GM08714 (cell line): ENCODE data around the gene TBXAS1.
"Not testable (repeated sequence)": the region's sequence is repeated elsewhere in the genome, so short reads cannot be mapped to it uniquely, and the experiment has no call there.

Source experiments
- H3K4me3 ChIP-seq: fragments of 200-500 bp; sonication (Bioruptor generic); 2 replicates; pipeline ENCODE4 v1.5.1; 2014; ENCODE audit warnings: mild to moderate bottlenecking, low read length, inconsistent platforms
- ZNF274 ChIP-seq: IDR thresholded peaks from 2 replicates; pipeline ENCODE4 v1.6.1; 2012; ENCODE audit warnings: mild to moderate bottlenecking, low read depth, low read length

TBXAS1 gene

DNA sequence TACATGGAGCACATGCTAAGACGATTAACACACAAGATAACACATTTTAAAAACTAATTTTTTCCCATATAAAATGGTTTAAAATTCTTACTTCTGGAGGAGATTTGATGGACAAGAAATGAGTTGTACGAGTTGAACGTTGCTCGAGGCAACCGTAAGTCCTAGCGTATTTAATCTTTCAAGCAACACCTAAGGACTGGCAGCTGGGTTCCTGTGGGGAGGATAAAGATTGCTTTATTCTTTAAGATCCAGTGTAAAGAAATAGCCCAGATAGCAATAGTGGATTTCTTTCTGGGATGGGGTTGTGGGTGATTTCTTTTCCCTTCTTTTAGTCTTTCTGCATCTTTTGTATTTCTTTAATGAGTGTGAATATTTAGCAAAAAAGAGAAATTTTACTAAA, 9.8 kb downstream of the TBXAS1 start:
- no peak for TF ChIP-seq ZNF274
- H3K4me3 ChIP-seq = no peak overlapping the region

- H3K4me3 ChIP-seq = no peak overlapping the region
- TF ChIP-seq ZNF274 = no peak
Observed at GRCh38 chr7:139840776-139841175, 11.7 kb downstream of the TBXAS1 start.

DNA sequence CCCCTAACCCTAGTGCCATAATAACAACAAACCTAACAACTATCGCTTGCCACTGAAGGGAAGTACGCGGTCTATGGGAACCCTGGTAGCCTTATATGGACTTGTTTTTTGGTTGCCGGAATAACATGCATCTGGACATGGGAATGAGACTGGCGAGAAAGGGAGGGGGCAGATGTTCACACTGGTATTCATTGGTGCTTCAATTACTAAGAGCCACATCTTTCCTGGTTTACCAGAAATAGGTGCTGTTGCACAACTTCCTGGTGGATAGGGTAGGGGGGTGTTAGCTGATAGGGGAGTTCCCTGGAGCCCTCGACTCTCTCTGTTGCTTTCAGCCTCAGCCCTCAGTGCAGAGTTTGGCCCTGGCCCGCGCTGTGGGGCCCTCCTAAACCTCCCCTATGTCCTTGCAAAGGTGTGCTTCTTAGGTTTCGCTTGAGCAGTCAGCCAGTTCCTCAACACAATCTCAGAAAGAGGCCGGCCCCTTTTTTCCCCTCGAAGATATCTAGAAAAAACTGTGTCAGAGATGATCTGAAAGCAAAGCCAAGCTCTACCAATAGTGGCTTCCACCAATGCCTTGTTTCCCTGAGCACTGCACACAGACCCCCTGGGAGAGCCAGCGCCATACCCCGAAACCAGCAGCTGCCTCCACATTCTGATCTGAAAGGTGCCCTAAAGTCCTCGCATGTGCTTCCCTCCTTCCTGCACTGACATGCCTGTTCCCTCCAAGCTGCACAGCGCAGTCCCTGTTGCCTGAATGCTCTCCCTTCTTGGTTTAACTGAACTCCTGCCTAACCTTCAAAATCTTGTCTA, 13.5 kb downstream of the TBXAS1 start:
- no peak for TF ChIP-seq ZNF274
- H3K4me3 ChIP-seq = peak overlapping the region; percentile 4; the same call in 1 of the 2 replicates

DNA sequence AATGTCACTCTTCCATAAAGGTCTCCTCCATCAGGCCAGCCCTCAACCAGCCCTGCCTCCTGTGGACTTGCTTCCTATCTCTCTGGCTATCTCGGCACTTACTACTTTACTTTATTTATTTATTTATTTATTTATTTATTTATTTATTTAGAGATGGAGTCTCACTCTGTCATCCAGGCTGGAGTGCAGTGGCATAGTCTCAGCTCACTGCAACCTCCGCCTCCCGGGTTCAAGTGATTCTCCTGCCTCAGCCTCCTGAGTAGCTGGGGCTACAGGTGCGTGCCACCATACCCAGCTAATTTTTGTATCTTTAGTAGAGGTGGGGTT, 14.1 kb downstream of the TBXAS1 start:
- H3K4me3 ChIP-seq = not testable (repeated sequence)

DNA sequence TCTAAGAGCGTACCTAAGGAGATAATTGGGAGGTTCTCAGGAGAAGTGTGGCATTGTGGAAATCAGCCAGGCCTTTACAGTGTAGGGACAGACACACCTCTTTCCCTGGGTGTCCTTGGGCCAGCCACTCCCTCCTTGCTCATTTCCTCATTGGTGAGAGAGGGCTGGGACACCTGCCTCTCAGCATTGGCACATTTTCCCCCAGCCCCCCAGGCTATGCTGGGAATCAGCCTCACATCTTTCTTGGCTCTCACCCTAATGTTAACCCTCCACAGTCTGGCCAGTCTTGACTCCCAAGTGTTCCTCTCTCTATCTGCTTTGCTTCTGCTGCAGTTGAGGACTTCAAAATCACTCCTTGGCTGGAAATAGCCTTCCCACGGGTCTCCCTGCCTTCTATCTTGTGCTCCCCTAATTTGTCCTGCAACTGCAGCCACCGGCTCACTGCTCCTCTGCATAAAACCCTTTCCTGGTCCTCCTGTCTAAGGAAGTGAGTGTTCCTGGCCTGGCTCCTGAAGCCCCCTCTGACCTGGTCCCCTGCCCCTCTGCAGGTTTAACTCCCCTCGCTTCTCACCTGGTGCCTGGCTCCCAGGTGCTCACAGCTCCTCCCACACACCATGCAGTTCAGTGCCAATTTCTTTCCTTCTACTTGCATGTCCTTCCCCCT, 15.8 kb downstream of the TBXAS1 start:
- no peak for TF ChIP-seq ZNF274
- H3K4me3 ChIP-seq = no peak overlapping the region

DNA sequence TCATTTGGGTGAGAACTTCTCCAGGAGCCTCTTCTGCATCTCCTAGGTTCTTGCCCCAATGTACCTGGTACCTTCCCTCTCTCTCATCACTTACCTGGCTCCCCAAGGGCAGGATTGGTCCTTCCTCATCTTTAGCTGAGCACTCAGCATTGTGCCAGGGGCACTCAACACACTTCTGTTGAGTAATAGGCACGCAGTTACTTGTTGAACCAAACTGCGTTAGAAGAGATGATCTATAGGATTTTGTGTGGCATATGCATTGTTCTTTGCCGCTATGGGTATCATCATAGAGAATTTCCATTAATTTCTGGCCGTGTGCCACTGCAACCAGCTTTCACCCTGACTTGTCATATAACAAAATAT, 16.4 kb downstream of the TBXAS1 start:
- H3K4me3 ChIP-seq = no peak overlapping the region

DNA sequence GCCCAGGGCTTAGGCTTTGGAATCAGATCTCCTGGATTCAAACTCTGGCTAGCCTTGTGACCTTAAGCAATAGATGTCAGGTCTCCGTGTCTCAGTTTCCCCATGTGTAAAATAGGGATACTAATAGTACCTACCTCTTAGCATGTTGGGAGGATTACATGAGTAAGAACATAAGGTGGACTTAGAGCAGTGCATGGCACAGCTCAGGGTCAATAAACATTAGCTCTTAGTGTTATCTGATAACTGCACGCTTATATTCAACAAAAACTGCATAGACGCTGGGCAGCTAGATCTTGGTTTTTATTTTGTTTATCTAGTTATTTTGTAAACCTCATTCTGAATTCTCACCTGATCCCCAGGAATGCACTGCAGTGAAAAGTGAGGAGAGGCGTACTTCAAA, 17.2 kb downstream of the TBXAS1 start:
- no peak for TF ChIP-seq ZNF274
- no peak overlapping the region for H3K4me3 ChIP-seq

More for the DNA sequence above, 16.4 kb downstream of the TBXAS1 start:
- no peak for TF ChIP-seq ZNF274

DNA sequence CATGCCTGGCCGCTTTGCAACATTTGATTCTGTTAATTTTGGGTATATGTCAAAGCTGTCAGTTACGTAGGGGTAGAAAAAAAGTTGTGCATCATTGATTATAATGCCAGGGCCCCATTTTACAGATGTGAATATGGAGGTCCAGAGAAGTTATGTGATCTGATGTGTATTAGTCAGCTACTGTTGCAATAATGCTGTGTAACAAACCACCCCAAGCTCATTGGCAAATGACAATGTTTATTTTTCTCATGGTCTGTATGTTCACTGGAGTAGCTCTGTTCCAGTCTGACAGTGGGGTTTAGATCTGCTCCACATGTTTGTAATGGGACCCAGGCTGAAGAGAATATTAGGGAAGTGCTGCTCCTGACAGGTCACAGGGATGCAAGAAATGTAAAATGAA, 19.2 kb downstream of the TBXAS1 start:
- H3K4me3 ChIP-seq = no peak overlapping the region
- TF ChIP-seq ZNF274 = no peak

GRCh38 chr7:139850906-139851305, 21.8 kb downstream of the TBXAS1 start:
- no peak for TF ChIP-seq ZNF274
- no peak overlapping the region for H3K4me3 ChIP-seq

GRCh38 chr7:139851770-139852481, 22.9 kb downstream of the TBXAS1 start:
- no peak for TF ChIP-seq ZNF274
- no peak overlapping the region for H3K4me3 ChIP-seq

DNA sequence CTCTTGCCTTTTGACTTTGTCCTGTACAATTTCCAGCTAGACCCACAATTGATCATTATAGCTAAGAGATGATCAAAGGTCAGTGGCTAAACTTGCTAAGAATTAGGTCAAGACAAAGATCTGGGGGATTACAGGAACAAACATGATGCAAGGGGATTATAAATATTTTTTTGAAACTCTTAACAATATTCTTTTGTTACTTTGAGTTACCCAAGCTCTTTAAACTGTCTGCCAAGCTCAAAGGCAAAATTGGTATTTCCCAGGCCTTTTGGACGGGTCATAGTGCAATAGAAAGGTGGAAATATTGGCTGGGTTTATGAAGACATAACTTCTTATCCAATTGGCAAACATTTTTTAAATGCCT, 23.4 kb downstream of the TBXAS1 start:
- no peak overlapping the region for H3K4me3 ChIP-seq
- TF ChIP-seq ZNF274 = no peak

DNA sequence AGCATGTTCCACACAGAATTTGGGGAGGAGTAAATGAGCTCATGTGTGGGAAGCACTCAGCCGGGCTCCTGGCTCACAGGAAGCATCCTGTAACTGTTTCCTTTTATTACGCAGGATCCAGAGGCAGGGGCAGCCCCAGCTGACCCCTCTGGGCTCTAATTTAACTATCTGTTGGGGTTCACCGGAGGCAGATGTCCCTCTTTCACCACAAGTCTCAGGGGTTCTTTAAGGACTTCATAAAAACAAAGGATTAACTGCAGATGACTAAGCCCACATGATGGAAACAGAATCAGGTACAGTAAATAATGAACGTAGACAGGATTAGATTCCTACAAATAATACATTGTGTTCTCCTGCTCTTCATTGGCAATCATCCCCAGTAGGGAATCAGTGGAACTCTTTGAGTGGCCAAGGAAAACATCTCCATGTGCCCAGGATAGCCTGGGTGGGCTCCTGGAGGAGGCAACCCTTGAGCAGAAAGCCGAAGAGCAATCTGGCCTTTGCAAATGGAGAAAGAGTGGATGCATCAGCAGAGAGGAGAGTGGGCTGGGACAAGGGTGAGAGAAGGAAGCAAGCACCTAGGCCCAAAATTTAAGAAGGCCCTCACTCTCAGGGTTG, 24.6 kb downstream of the TBXAS1 start:
- H3K4me3 ChIP-seq = no peak overlapping the region
- no peak for TF ChIP-seq ZNF274

- no peak for TF ChIP-seq ZNF274
- no peak overlapping the region for H3K4me3 ChIP-seq
Observed at GRCh38 chr7:139854124-139854511, 25.1 kb downstream of the TBXAS1 start.

DNA sequence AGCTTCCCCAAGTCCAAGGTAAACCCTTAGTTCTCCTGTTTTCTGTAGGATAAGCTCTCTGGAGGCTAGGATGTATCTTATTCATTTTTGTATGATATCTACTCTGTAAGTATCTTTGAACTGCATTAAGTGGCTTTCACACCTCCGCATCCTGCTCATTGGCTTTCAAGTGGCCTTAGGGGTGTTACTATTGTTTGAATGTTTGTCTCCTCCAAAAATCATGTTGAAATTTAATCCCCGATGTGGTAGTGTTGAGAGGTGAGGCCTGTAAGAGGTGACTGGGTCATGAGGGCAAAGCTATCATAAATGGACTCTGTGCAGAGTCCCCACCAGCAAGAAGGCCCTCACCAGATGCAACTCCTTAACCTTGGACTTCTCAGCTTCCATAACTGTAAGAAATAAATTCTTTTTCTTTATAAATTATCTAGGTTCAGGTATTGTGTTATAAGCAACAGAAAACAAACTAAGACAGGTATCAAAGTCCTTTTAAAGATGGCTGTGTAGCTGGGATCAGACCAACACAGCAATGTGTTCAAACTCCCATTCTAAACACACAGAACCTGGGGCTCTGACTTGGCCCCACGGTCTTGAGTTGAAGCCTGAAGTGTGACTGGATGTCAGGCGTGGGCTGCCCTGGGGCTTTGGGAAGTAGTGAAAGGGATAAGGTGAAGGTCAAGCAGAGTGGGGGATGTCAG, 25.9 kb downstream of the TBXAS1 start:
- H3K4me3 ChIP-seq = no peak overlapping the region
- no peak for TF ChIP-seq ZNF274
